Activated CD4-positive, alpha-beta memory T cell treated with anti-CD3 and anti-CD28 coated beads for 36 hours (primary cell): ENCODE data around the gene SEMA5B. TPM values are rescaled to one million over a fixed set of nuclear protein-coding genes. Genes with fewer than 3 reads are reported as not detected.

ENCODE experiments used
- CTCF ChIA-PET: fragments of 350-600 bp; sonication (Branson Sonifier 250); formaldehyde crosslinking; loops from one replicate; lab custom pipeline; 2021; ENCODE audit warnings: antibody characterized with exemption, inconsistent platforms; lab: Charles Lee
- POLR2A ChIA-PET: fragments of 350-600 bp; sonication (Branson Sonifier 250); formaldehyde crosslinking; loops from one replicate; lab custom pipeline; 2021; ENCODE audit warnings: antibody characterized with exemption; lab: Charles Lee
- DNase-seq: peaks from one replicate; pipeline ENCODE4 v3.0.0-alpha.2; 2020
- H3K27ac Mint-ChIP-seq: one replicate; pipeline ENCODE4 v1.8.0; 2021; ENCODE audit warnings: mixed read lengths
- H3K27me3 Mint-ChIP-seq: one replicate; pipeline ENCODE4 v1.8.0; 2021; ENCODE audit warnings: mixed read lengths
- H3K36me3 Mint-ChIP-seq: one replicate; pipeline ENCODE4 v1.8.0; 2021; ENCODE audit warnings: mixed read lengths
- H3K4me1 Mint-ChIP-seq: one replicate; pipeline ENCODE4 v1.8.0; 2021; ENCODE audit warnings: low read depth, mixed read lengths
- H3K4me3 Mint-ChIP-seq: one replicate; pipeline ENCODE4 v1.8.0; 2021; ENCODE audit warnings: mild to moderate bottlenecking, mixed read lengths
- H3K9me3 Mint-ChIP-seq: one replicate; pipeline ENCODE4 v1.8.0; 2021; ENCODE audit warnings: mixed read lengths
- intact Hi-C: fragments of 100-400 bp; cut with micrococcal nuclease; formaldehyde crosslinking; loops from one replicate; pipeline ENCODE4 v1.15.1; 2023
- total RNA-seq, 2 experiments: library from RNA; stranded (reverse); gene quantifications; one replicate each; pipeline ENCODE4 v1.2.3, GENCODE V29; 2021

SEMA5B gene
- total RNA-seq, 2 experiments from 2014 or later = not detected

DNA sequence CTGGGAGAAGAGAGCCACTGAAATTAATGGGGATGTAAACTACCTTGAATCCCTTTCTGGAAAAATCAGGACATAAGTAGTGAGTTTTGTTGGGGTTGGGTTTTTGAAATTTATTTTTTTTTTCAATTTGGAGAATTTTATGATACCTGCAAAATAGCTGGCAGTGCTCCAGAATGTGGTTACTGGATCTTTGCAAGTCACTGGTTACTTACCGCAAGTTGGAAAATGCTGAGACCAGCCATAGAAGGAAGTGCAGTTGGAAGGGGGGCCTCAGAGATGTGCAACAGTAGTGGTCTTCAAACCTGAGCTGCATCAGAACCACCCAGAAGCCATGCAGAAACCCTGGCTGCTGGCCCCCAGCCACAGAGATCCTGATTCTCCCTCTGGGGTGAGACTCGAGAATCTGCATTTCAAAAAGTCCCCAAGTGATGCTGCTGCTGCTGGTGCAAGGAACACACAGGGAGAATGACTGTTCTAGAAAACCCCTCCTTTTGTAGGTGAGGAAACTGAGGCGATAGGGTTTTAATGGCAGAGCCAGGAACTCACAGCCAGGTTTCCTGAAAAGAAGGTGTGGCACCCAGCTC lies 39.7 kb downstream of the SEMA5B start:
- no peak for DNase-seq
- intact Hi-C loops = no loop called here
- Mint-ChIP-seq H3K9me3 (no peaks in the 10 kb centered on the region), H3K36me3 (no peaks in the 10 kb centered on the region), H3K27me3 (peaks cover 12% of the 10 kb centered on the region), H3K4me1 (no peaks in the 10 kb centered on the region), H3K27ac (no peak overlapping the region), H3K4me3 (no peak overlapping the region)
- POLR2A ChIA-PET = no interaction called here
- CTCF ChIA-PET = no interaction called here

DNA sequence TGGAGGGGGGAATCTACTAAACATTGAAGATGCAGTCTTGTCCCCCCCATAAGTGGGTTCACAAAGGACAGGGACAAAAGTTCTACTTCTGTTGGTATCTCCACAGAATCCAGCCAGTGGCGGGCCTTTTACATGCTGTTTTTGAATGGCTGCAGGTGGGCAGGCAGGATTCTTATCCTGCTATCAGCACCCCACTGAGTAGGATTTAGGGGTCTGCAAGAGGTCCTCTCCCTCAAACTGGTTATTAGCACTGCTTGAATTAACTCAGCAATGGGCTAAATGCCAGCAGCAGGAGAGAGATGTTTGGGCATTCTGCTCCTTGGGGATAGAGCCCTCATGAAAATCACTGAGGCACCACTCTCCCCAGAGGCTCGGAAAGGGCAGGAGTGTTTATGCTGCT lies 40.3 kb downstream of the SEMA5B start:
- Mint-ChIP-seq H3K4me1 (no peaks in the 10 kb centered on the region), H3K27ac (no peak overlapping the region), H3K27me3 (peaks cover 10% of the 10 kb centered on the region), H3K9me3 (no peaks in the 10 kb centered on the region), H3K4me3 (no peak overlapping the region), H3K36me3 (no peaks in the 10 kb centered on the region)
- POLR2A ChIA-PET = no interaction called here
- CTCF ChIA-PET = no interaction called here
- no peak for DNase-seq
- intact Hi-C loops = no loop called here

DNA sequence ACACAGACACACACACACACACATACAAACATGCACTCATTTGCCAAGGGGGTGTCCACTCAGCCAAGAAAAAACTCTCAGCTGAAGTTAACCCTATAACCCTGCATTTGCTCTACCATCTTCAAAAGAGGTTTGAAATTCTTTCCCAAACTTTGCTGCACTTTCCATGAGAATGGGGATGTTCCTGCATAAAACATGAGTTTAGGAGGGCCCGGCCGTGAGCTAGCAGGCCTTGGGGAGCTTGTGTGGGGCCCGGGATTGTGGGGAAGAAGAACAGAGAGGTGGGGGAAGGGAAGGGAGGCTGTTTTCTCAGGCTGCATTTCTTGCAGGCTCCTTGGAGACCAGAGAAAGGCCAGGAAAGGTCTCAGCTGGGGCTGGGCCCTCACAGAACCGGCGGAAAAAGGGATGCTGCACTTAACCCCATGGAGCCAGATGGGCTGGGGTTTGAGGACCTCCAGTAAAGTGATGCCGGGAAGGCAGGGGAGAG lies 40.8 kb downstream of the SEMA5B start:
- intact Hi-C loops = no loop called here
- H3K36me3 Mint-ChIP-seq = no peaks in the 10 kb centered on the region
- no peaks in the 10 kb centered on the region for H3K9me3 Mint-ChIP-seq
- H3K4me1 Mint-ChIP-seq = no peaks in the 10 kb centered on the region
- H3K4me3 Mint-ChIP-seq = no peak overlapping the region
- no peak overlapping the region for H3K27ac Mint-ChIP-seq
- POLR2A ChIA-PET = no interaction called here
- no peak for DNase-seq
- peaks cover 10% of the 10 kb centered on the region for H3K27me3 Mint-ChIP-seq
- CTCF ChIA-PET = interaction anchor here (0.6 kb wide), 1 partner anchor 12 kb away, joined by 4 read pairs; no protein-coding TSS in a partner anchor

DNA sequence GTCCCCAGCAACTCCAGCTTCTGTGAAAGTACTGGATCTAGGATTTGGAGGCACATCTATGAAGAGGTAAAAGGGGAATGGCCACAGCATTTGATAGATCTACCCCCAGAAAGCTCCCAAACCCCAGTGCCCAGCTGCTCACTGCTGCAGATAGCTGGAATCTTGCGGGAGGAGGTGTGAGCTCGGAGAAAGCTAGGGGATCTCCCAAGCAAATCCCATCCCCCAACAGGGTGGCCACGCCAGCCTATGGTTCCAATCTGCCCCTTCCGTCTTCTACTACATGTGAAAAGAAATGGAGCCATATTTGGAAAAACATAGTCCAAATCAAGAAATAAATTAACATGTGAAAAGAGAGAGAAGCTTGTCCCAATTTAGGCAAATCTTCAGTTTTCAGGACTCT lies 42.0 kb downstream of the SEMA5B start:
- POLR2A ChIA-PET = no interaction called here
- peaks cover 10% of the 10 kb centered on the region for H3K27me3 Mint-ChIP-seq
- no peak overlapping the region for H3K27ac Mint-ChIP-seq
- DNase-seq = no peak
- no peaks in the 10 kb centered on the region for H3K4me1 Mint-ChIP-seq
- no peaks in the 10 kb centered on the region for H3K9me3 Mint-ChIP-seq
- no peak overlapping the region for H3K4me3 Mint-ChIP-seq
- intact Hi-C loops = no loop called here
- CTCF ChIA-PET = interaction anchor here (0.7 to 0.8 kb wide), 2 partner anchors 42 to 230 kb away, joined by 3 read pairs; partner anchors contain the start of gene SEMA5B
- H3K36me3 Mint-ChIP-seq = no peaks in the 10 kb centered on the region

DNA sequence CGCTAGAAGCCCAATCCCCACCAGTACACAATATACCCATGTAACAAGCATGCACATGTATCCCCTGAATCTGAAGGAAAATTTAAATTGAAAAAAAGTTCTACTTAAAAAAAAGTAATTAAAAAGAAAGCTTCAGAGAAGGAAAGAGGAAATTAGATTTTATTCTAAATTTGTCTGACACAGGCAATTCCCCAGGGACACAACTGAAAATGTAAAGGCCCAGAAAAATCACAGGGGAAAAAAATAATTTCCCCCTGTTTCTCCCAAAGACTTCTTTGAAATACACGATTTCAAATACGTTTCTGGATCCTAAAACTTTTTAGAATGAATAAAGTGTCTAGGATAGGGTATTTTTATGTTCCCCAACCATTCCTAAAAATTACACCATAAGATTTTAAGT lies 42.9 kb downstream of the SEMA5B start:
- no peak for DNase-seq
- Mint-ChIP-seq H3K36me3 (no peaks in the 10 kb centered on the region), H3K4me3 (no peak overlapping the region), H3K4me1 (no peaks in the 10 kb centered on the region), H3K27me3 (peaks cover 10% of the 10 kb centered on the region), H3K27ac (no peak overlapping the region), H3K9me3 (no peaks in the 10 kb centered on the region)
- ChIA-PET POLR2A (no interaction called here), CTCF (no interaction called here)
- intact Hi-C loops = no loop called here

DNA sequence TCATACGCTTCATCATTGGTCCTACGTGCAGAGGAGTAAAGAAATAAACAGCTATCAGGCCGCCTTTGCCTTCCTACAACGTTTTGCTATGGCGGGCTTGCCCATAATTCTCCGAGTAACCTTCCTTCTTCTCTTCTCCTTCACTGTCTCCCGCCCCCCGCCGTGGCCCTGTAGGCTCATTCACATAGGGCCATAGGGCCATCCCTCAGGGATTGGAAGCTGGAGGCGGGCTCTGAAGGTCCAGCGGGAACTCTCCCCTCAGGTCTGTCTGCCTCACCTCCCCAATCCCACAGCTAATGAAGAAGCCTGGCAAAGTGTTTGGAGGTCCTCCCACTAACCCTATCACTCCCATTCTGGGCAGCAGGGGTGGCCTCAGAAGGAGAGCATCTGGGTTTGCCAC lies 43.6 kb downstream of the SEMA5B start:
- Mint-ChIP-seq H3K27ac (no peak overlapping the region), H3K9me3 (no peaks in the 10 kb centered on the region), H3K36me3 (no peaks in the 10 kb centered on the region), H3K4me1 (no peaks in the 10 kb centered on the region), H3K4me3 (no peak overlapping the region), H3K27me3 (peaks cover 10% of the 10 kb centered on the region)
- intact Hi-C loops = no loop called here
- ChIA-PET POLR2A (no interaction called here), CTCF (no interaction called here)
- no peak for DNase-seq

DNA sequence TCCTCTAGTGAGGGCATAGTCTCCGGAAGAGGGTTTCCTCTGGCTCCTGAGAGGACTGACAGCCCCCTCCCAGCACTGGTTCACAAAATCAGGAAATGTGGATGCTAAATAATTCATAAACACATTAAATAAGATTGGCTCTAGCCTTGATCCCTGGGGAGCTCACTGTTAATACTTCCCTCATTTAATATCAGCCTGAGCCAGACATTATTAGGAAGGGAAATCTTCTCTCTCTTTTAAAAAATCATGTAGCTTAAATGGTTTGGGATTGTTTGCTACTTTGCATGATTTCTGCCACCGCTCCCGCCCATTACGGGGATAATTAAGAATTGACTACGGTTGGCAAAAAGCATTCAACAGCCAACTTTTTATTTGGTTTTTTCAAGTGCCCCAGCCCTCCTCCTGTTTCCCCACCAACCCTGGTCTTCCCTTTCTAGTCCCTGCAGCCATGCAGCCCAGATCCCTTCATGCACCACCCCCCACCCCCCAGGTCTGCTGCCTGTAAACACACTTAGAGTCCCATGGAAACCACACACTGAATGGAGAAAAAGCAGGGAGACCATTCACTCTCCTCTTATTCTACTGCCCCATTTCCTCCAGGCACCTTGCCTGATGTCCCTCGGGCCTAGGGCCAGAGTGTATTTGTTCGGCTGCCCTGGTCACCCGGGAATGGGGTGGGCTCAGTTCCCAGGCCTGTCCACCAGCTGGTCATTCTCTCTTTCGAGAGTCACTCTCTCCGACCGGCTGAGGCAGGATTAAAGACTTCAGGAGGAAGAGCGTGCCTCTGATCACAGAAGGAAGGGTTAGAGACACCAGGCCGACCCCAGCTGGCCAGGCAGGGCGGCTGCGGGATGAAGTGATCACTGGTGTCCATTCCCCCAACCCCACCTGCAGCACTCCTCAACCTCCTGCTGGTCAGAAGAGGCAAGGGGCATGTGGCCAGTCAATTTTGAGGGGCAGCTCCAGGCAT lies 45.1 kb downstream of the SEMA5B start:
- Mint-ChIP-seq H3K36me3 (no peaks in the 10 kb centered on the region), H3K27ac (no peak overlapping the region), H3K9me3 (no peaks in the 10 kb centered on the region), H3K4me3 (no peak overlapping the region), H3K4me1 (no peaks in the 10 kb centered on the region), H3K27me3 (peaks cover 6% of the 10 kb centered on the region)
- ChIA-PET CTCF (no interaction called here), POLR2A (no interaction called here)
- no peak for DNase-seq
- intact Hi-C loops = no loop called here

DNA sequence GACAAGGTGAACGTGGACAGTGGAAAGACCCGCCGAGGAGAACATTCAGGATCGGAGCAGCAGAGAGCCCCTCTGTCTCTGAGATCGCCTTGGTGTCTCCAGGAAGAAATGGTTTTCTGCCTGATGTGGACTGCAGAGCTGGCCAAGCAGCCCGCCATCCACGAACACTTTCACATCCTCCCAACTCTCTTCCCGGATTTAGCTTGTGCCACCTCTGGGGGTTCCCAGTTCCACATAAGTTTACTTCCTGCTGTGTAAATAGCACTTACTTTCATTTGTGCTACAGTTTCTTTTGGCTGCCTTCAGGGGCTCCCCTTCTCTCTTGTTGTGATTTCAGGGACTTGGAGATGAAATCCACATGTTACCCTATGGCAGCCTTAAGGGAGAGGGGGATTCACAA lies 48.4 kb downstream of the SEMA5B start:
- Mint-ChIP-seq H3K4me3 (no peak overlapping the region), H3K27ac (no peak overlapping the region), H3K9me3 (no peaks in the 10 kb centered on the region), H3K4me1 (peaks cover 15% of the 10 kb centered on the region), H3K27me3 (no peaks in the 10 kb centered on the region), H3K36me3 (no peaks in the 10 kb centered on the region)
- ChIA-PET CTCF (no interaction called here), POLR2A (no interaction called here)
- intact Hi-C loops = no loop called here
- no peak for DNase-seq

DNA sequence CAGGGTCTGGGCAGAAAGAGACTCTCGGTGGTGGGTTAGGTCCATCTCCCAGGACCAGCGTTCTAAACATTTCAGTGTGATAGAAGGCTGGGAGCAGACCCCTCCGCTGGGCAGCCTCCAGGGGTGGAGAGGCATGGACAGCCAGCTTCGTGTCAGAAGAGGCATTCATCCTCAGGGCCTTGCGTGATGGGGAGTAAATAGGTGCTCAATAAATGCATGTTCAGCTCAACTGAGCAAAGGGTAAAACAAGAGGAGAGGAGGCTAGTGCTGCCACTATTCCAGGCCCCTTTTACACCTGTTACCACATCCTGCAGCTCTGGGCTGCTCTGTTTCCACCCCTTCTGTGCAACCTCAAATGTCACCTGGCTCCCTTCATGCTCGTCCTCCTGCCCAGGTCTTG lies 49.0 kb downstream of the SEMA5B start:
- no peak for DNase-seq
- H3K4me3 Mint-ChIP-seq = no peak overlapping the region
- H3K27ac Mint-ChIP-seq = no peak overlapping the region
- no peaks in the 10 kb centered on the region for H3K9me3 Mint-ChIP-seq
- H3K36me3 Mint-ChIP-seq = no peaks in the 10 kb centered on the region
- peaks cover 15% of the 10 kb centered on the region for H3K4me1 Mint-ChIP-seq
- intact Hi-C loops = no loop called here
- H3K27me3 Mint-ChIP-seq = no peaks in the 10 kb centered on the region
- CTCF ChIA-PET = interaction anchor here (0.5 kb wide), 1 partner anchor 115 kb away, joined by 3 read pairs; no protein-coding TSS in a partner anchor
- POLR2A ChIA-PET = interaction anchor here (0.5 kb wide), 1 partner anchor 129 kb away, joined by 3 read pairs; no protein-coding TSS in a partner anchor

DNA sequence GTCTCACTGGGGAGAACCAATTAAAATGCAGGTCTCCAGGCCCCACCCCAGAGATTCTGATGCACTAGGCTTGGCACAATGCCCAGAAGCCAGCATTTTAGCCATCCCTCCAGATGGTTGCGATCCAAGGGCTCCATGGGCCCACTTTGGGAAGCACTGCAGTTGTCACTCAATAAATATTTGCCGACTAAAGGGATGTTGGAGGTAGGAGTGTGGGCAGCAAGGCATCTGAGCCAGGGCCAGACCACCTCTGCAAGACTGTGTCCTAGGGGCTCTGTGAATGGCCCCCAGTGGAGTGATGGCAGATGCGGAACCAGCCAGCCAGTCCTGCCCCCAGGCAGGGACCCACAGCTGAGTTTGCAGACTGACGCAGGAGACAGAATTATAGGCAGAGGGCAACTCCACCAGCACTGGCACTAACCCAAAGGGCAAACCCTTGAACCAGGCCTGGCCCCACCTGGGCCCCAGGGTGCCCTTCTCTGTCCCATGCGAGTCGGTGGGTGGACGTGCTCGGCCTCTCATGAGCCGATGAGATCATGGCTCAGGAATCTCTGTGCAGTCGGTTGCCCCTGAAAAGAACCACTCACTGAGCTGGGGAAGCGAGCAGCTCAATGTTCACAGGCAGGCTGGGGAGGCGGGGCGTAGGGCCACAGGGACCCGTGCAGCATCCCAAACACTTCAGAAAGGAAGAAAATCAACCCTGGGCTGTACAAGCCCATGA lies 49.7 kb downstream of the SEMA5B start:
- intact Hi-C loops = no loop called here
- Mint-ChIP-seq H3K4me1 (peaks cover 15% of the 10 kb centered on the region), H3K27ac (no peak overlapping the region), H3K36me3 (no peaks in the 10 kb centered on the region), H3K9me3 (no peaks in the 10 kb centered on the region), H3K27me3 (no peaks in the 10 kb centered on the region), H3K4me3 (no peak overlapping the region)
- CTCF ChIA-PET = interaction anchor here (0.5 kb wide), 1 partner anchor 114 kb away, joined by 3 read pairs; no protein-coding TSS in a partner anchor
- no peak for DNase-seq
- POLR2A ChIA-PET = interaction anchor here (0.5 kb wide), 1 partner anchor 129 kb away, joined by 3 read pairs; no protein-coding TSS in a partner anchor

DNA sequence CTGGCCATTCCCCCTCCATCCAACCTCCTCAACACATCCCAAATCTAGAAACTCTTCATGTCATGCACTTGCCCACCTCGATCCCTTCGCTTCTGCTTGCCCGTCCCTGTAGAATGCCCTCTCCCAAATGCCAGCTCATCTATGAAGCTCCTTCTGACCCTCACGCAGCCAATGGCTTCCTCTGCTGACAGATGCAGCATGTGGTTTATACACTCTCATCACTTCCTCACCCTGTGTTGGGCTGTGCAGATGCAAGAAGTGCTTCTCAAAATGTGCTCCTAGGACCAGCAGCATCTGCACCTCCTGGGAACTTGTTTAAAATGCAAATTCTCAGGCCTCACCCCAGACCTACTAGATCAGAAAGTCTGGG lies 51.7 kb downstream of the SEMA5B start:
- H3K36me3 Mint-ChIP-seq = no peaks in the 10 kb centered on the region
- CTCF ChIA-PET = no interaction called here
- peaks cover 15% of the 10 kb centered on the region for H3K4me1 Mint-ChIP-seq
- no peak overlapping the region for H3K4me3 Mint-ChIP-seq
- no peaks in the 10 kb centered on the region for H3K9me3 Mint-ChIP-seq
- DNase-seq = peak; percentile 19
- intact Hi-C loops = no loop called here
- no peaks in the 10 kb centered on the region for H3K27me3 Mint-ChIP-seq
- POLR2A ChIA-PET = interaction anchor here (0.6 kb wide), 1 partner anchor 173 kb away, joined by 4 read pairs; no protein-coding TSS in a partner anchor
- no peak overlapping the region for H3K27ac Mint-ChIP-seq
